Right atrium auricular region (tissue), 2 donors: Measurements from ENCODE around the gene ZNRD2. TPM values are rescaled to one million over a fixed set of nuclear protein-coding genes. Genes with fewer than 3 reads are reported as not detected.
"Not testable (repeated sequence)": the region's sequence is repeated elsewhere in the genome, so short reads cannot be mapped to it uniquely, and the experiment has no call there.

ENCODE experiments used
- DNase-seq: peaks from one replicate; pipeline ENCODE4 v3.0.0-alpha.2; 2019; ENCODE audit warnings: low spot score
- H3K27ac ChIP-seq, 2 donors: fragments of 200-600 bp; sonication (generic); 1 replicate in 1 of 2; 2 replicates in 1 of 2; pipeline ENCODE4 v1.5.1; 2016 to 2019
- H3K27me3 ChIP-seq, 2 donors: fragments of 200-600 bp; sonication (generic); one replicate each; pipeline versions ENCODE4 v1.5.1 to v1.6.0; 2017 to 2019
- H3K36me3 ChIP-seq: fragments of 200-600 bp; sonication (generic); one replicate; pipeline ENCODE4 v1.5.1; 2016
- H3K4me1 ChIP-seq, 2 donors: fragments of 200-600 bp; sonication (generic); one replicate each; pipeline versions ENCODE4 v1.5.1 to v1.6.0; 2017 to 2019
- H3K4me3 ChIP-seq, 2 donors: fragments of 200-600 bp; sonication (generic); 1 replicate in 1 of 2; 2 replicates in 1 of 2; pipeline ENCODE4 v1.5.1; 2017 to 2019; ENCODE audit warnings: mild to moderate bottlenecking in 1 of 2, moderate library complexity in 1 of 2
- H3K9me3 ChIP-seq, 2 donors: fragments of 200-600 bp; sonication (generic); one replicate each; pipeline ENCODE4 v1.5.1; 2019
- total RNA-seq, 2 donors: library from RNA; depleted of rRNA; stranded (reverse); fragments of >200 nt; gene quantifications; one replicate each; pipeline ENCODE4 v1.1.0, GENCODE V29; 2016
- TF ChIP-seq, protein P1 (sequence below), 2 donors: fragments of 200-600 bp; sonication (generic); IDR thresholded peaks; one replicate each; pipeline ENCODE4 v1.5.1; 2019; ENCODE audit warnings: antibody characterized with exemption in 2 of 2

The ZNRD2 gene, protein sequence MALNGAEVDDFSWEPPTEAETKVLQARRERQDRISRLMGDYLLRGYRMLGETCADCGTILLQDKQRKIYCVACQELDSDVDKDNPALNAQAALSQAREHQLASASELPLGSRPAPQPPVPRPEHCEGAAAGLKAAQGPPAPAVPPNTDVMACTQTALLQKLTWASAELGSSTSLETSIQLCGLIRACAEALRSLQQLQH
- total RNA-seq = 10 to 100 TPM; 36.1 to 50.6 TPM

DNA sequence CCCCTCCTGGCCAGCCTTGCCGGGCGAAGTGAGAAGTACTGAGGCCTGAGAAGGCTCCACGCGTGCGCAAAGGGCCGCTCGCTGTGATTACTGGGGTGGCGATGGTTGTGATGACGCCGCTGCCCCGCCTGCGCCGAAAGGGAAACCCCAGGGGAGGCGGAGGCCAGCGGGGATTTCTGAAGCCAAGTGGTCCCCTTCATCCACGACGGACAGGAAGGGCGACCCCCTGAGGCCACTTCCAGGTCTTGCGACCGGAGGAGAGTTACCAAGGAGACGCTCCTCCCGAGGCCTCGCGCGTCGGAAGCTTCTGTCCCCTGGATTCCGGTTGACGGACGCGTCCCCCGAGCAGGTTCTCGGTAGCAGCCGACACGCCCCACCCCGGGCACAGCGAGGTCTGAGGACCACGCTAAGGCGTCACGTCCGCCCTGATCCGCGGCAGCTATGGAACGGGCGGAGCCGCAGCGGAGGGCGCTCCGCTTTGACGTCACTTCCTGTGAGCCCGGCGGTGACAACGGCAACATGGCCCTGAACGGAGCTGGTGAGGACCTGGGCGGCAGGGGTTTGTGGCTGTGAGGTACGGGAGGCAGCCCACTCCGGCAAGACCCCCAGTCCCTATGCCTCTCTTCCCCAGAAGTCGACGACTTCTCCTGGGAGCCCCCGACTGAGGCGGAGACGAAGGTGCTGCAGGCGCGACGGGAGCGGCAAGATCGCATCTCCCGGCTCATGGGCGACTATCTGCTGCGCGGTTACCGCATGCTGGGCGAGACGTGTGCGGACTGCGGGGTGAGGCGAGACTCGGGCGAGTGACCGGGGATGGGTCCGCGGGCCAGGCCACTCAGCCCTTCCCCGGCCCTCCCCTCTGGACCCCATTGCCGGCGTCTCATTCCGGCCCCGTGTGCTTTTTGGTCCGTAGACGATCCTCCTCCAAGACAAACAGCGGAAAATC is at the start of gene ZNRD2:
Gene ZNRD2 (plus strand): TSS at position 505 of the 946 bp plus-strand sequence. CDS start 15 bp downstream, at position 520.
- Histone ChIP-seq H3K4me1 (peaks cover 3 to 69% of the 10 kb centered on the region in 2 donors), H3K36me3 (peaks cover 6% of the 10 kb centered on the region), H3K4me3 (peak within 1 kb of the TSS; percentile 94 to 97), H3K27me3 (no peaks in the 10 kb centered on the region), H3K9me3 (no peaks in the 10 kb centered on the region), H3K27ac (peak within 1 kb of the TSS; percentile 94 to 97)
- peak; percentile 98 for DNase-seq
- TF ChIP-seq, protein P1, sequence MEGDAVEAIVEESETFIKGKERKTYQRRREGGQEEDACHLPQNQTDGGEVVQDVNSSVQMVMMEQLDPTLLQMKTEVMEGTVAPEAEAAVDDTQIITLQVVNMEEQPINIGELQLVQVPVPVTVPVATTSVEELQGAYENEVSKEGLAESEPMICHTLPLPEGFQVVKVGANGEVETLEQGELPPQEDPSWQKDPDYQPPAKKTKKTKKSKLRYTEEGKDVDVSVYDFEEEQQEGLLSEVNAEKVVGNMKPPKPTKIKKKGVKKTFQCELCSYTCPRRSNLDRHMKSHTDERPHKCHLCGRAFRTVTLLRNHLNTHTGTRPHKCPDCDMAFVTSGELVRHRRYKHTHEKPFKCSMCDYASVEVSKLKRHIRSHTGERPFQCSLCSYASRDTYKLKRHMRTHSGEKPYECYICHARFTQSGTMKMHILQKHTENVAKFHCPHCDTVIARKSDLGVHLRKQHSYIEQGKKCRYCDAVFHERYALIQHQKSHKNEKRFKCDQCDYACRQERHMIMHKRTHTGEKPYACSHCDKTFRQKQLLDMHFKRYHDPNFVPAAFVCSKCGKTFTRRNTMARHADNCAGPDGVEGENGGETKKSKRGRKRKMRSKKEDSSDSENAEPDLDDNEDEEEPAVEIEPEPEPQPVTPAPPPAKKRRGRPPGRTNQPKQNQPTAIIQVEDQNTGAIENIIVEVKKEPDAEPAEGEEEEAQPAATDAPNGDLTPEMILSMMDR (IDR thresholded peaks at IDR 0.05) = peak; percentile 20 to 57

DNA sequence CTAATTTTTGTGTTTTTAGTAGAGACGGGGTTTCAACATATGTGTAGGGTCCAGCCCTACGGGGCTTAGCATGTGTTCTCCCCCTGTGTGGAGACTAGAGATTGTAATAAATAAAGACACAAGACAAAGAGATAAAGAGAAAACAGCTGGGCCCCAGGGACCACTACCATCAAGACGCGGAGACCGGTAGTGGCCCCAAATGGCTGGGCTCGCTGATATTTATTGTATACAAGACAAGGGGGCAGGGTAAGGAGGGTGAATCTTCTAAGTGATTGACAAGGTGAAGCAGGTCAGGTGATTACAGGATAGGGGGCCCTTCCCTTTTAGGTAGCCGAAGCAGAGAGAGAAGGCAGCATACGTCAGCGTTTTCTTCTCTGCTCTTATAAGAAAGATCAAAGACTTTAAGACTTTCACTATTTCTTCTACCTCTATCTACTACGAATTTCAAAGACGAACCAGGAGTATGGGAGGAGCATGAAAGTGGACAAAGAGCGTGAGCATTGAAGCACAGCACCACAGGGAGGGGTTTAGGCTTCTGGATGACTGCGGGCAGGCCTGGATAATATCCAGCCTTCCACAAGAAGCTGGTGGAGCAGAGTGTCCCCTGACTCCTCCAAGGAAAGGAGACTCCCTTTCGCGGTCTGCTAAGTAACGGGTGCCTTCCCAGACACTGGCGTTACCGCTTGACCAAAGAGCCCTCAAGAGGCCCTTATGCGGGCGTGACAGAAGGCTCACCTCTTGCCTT is 48.3 kb upstream of the ZNRD2 start:
- H3K4me3 ChIP-seq, H3K27ac ChIP-seq, H3K9me3 ChIP-seq, H3K27me3 ChIP-seq, H3K36me3 ChIP-seq, DNase-seq: not testable (repeated sequence)
- peaks cover 0 to 24% of the 10 kb centered on the region in 2 donors for H3K4me1 ChIP-seq

DNA sequence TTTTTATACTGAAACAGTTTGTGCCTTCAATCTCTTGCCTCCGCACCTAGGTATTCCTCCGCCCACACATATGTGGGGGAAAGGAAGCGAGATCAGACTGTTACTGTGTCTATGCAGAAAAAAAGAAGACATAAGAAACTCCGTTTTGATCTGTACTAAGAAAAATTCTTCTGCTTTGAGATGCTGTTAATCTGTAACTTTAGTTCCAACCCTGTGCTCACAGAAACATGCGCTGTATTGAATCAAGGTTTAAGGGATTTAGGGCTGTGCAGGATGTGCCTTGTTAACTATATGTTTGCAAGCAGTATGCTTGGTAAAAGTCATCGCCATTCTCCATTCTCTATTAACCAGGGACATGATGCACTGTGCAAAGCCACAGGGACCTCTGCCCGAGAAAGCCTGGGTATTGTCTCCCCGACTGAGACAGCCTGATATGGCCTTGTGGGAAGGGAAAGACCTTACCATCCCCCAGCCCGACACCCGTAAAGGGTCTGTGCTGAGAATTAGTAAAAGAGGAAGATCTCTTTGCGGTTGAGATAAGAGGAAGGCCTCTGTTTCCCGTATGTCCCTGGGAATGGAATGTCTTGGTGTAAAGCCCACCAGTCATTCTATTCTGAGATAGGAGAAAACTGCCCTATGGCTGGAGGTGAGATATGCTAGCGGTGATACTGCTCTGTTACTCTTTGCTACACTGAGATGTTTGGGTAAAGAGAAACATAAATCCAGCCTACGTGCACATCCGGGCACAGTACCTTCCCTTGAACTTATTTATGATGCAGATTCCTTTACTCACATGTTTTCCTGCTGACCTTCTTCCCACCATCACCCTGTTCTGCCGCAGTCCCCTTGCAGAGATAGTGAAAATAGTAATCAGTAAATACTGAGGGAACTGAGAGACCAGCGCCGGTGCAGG is 47.3 kb upstream of the ZNRD2 start:
- not testable (repeated sequence) for H3K27me3 ChIP-seq, H3K9me3 ChIP-seq, H3K27ac ChIP-seq, H3K4me3 ChIP-seq, DNase-seq
- H3K36me3 ChIP-seq = peaks cover 13% of the 10 kb centered on the region
- H3K4me1 ChIP-seq = peaks cover 0 to 26% of the 10 kb centered on the region in 2 donors

DNA sequence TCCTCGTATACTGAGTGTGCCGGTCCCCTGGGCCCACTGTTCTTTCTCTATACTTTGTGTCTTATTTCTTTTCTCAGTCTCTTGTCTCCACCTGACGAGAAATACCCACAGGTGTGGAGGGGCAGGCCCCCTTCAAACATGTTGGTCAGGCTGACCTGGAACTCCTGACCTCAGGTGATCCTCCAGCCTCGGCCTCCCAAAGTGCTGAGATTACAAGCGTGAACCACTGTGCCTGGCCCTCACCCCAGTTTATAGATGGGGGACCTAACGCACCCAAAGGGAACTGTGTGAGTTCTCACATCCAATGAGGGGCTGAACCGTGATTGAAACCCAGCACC is 46.7 kb upstream of the ZNRD2 start:
- H3K27ac ChIP-seq = peak overlapping the region in 1 of 2 donors; percentile 77
- not testable (repeated sequence) for H3K9me3 ChIP-seq, H3K4me3 ChIP-seq, DNase-seq, H3K27me3 ChIP-seq
- peaks cover 19% of the 10 kb centered on the region for H3K36me3 ChIP-seq
- peaks cover 0 to 26% of the 10 kb centered on the region in 2 donors for H3K4me1 ChIP-seq

DNA sequence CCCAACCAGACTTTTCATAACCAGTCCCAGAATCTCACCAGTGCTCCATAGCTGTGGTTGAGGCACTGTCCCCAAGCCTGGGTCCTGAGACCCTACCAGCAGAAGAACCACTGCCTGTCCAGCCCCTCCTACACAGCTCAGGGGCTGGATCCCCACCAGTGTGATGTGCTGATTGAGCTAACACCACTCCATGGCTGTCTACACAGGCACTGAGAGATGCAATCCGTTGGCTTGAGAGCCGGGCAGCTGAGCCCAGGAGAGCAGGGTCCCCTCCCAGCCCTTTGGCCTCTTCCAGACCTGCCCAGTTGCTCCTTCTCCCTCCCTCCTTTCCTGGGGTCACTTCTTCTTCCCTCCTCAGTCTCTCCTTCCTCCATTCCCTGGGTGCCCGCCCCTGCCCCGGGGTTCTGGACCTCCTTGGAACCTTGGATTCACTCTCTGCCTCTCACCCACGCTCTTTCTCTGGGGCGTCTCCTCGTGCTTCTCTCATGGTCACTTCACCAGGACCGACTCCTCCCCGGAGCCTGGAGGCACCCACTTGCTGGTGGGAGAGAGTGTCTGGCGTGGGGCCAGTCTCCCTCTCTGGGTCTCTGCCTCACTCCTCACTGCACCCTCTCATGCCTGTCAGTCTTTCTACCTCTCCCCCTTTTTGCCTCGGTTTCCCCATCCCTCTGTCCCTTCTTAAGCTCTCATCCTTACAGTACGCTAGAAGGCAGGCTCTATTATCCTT is 46.1 kb upstream of the ZNRD2 start:
- Histone ChIP-seq H3K27ac (peak overlapping the region; percentile 41 to 77), H3K36me3 (peaks cover 19% of the 10 kb centered on the region), H3K27me3 (no peaks in the 10 kb centered on the region), H3K9me3 (no peaks in the 10 kb centered on the region), H3K4me3 (peak overlapping the region; percentile 25 to 100), H3K4me1 (peaks cover 0 to 26% of the 10 kb centered on the region in 2 donors)
- TF ChIP-seq, protein P1 (IDR thresholded peaks at IDR 0.05) = no peak
- DNase-seq = no peak

DNA sequence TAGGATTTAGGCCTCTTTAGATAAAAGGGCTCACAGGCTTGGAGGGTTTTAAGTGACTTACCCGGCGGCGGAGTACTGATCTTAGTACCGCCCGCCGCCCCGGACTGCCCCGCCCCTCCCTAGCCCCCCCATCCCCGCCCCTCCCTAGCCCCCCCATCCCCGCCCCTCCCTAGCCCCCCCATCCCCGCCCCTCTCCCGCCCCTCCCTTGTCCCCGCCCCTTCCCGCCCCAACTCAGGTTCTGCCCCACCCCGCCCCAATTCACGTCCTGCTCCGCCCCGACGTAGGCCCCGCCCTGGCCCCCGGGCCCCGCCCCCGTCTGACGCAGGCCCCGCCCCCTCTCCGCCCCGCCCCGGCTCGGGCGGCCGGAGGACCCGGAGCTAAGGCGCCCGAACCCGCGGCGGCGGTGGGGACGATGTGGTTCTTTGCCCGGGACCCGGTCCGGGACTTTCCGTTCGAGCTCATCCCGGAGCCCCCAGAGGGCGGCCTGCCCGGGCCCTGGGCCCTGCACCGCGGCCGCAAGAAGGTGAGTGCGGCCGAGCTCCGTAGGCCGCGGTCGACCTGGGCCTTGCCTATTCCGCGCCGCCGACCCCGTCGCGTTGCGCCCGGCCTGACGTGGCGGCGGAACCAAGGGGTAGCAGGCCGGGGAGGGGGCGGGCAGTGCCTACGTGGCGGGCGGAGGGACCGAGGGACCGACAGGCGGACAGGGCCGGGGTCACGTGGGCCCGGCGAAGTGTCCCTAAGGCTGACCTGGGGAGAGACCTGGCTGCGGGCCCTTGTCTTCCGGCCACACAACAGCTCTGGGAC is 45.3 kb upstream of the ZNRD2 start, which contains the start of gene SCYL1:
Gene SCYL1 (plus strand): TSS at position 343 of the 805 bp plus-strand sequence. CDS start 71 bp downstream, at position 414.
- TF ChIP-seq, protein P1 (IDR thresholded peaks at IDR 0.05) = no peak
- peak within 1 kb of the TSS; percentile 100 for H3K4me3 ChIP-seq
- H3K9me3 ChIP-seq = no peaks in the 10 kb centered on the region
- peaks cover 0 to 30% of the 10 kb centered on the region in 2 donors for H3K4me1 ChIP-seq
- DNase-seq = peak; percentile 79
- H3K27ac ChIP-seq = peak within 1 kb of the TSS; percentile 94
- H3K36me3 ChIP-seq = peaks cover 22% of the 10 kb centered on the region
- no peaks in the 10 kb centered on the region for H3K27me3 ChIP-seq
